HCT116 (cell line): ENCODE data around the gene PAK1. TPM values are rescaled to one million over a fixed set of nuclear protein-coding genes. Genes with fewer than 3 reads are reported as not detected.

Source experiments
- ATAC-seq: fragments of 200-7000 bp; cut with Tn5 transposase; 2 replicates; pipeline ENCODE4 v1.9.1; 2020; ENCODE audit warnings: mild to moderate bottlenecking, moderate library complexity
- BruUV-seq: library from RNA; stranded (reverse); fragments of 400-500 nt; replicated peaks from 2 replicates; lab custom pipeline; 2021; lab: Mats Ljungman, UMichigan
- CTCF ChIA-PET: fragments of 300-600 bp; sonication (Branson Sonifier 250); formaldehyde crosslinking; loops from one replicate; lab custom pipeline; 2021; ENCODE audit warnings: antibody characterized with exemption; lab: Charles Lee
- POLR2A ChIA-PET: fragments of 300-600, 350-600 bp; sonication (Branson Sonifier 250); formaldehyde crosslinking; loops from one replicate; lab custom pipeline; 2021; ENCODE audit warnings: antibody characterized with exemption; lab: Charles Lee
- RAD21 ChIA-PET, 2 experiments: fragments of 300-600 bp; sonication (Branson Sonifier 250); formaldehyde crosslinking; loops; one replicate each; lab custom pipeline; 2023; ENCODE audit warnings: low total read pairs in 2 of 2; ENCODE audit not compliant: uncharacterized antibody in 2 of 2, unreplicated experiment in 2 of 2, low non-redundant PET in 1 of 2; lab: Charles Lee
- DNase-seq: peaks from one replicate; pipeline ENCODE4 v3.0.0-alpha.2; 2010; ENCODE audit warnings: low read depth, low spot score
- H2AFZ ChIP-seq: fragments of 200-600 bp; shearing (Covaris generic), sonication (generic); 2 replicates; pipeline ENCODE4 v1.6.1; 2017; ENCODE audit warnings: low read depth, mixed run types, mixed read lengths, antibody characterized with exemption, low read length; ENCODE audit not compliant: poor library complexity, severe bottlenecking
- H3K27ac ChIP-seq: 2 replicates; pipeline ENCODE4 v1.5.1; 2012; ENCODE audit warnings: low read depth, low read length
- H3K27me3 ChIP-seq: fragments of 200-600 bp; sonication (generic); 2 replicates; pipeline ENCODE4 v1.6.1; 2016; ENCODE audit warnings: mixed run types, low read length, mixed read lengths; ENCODE audit not compliant: insufficient read depth
- H3K36me3 ChIP-seq, 2 experiments: fragments of 200-500 bp in 1 of 2; fragments of 200-600 bp in 1 of 2; sonication (Bioruptor generic) in 1 of 2; sonication (generic) in 1 of 2; 2 replicates each; pipeline versions ENCODE4 v1.5.1 to v1.6.1; 2014 to 2016; ENCODE audit warnings: low read length in 2 of 2, inconsistent platforms in 1 of 2, mixed read lengths in 1 of 2, mixed run types in 1 of 2; ENCODE audit not compliant: insufficient read depth in 2 of 2, control insufficient read depth in 1 of 2
- H3K4me1 ChIP-seq, 2 experiments: fragments of 200-600 bp in 1 of 2; sonication (generic) in 1 of 2; 2 replicates each; pipeline versions ENCODE4 v1.5.1 to v1.6.1; 2012 to 2017; ENCODE audit warnings: low read length in 2 of 2, inconsistent platforms in 1 of 2, mild to moderate bottlenecking in 1 of 2, mixed read lengths in 1 of 2, mixed run types in 1 of 2, moderate library complexity in 1 of 2; ENCODE audit not compliant: insufficient read depth in 2 of 2, control insufficient read depth in 1 of 2
- H3K4me2 ChIP-seq: fragments of 200-600 bp; sonication (generic); 2 replicates; pipeline ENCODE4 v1.6.1; 2017; ENCODE audit warnings: mixed run types, low read length, mixed read lengths
- H3K4me3 ChIP-seq, 2 experiments: fragments of 200-600 bp in 1 of 2; sonication (generic) in 1 of 2; replicated peaks in 1 of 2; 2 replicates each; pipeline ENCODE4 v1.5.1; 2011 to 2016; ENCODE audit warnings: low read length in 2 of 2, control low read depth in 1 of 2, low read depth in 1 of 2, mild to moderate bottlenecking in 1 of 2, mixed read lengths in 1 of 2, mixed run types in 1 of 2
- H3K79me2 ChIP-seq: fragments of 200-600 bp; sonication (generic); 2 replicates; pipeline ENCODE4 v1.6.1; 2017; ENCODE audit warnings: mild to moderate bottlenecking, mixed run types, low read length, moderate library complexity, mixed read lengths; ENCODE audit not compliant: insufficient read depth
- H3K9ac ChIP-seq: fragments of 200-600 bp; sonication (generic); 2 replicates; pipeline ENCODE4 v1.6.1; 2016; ENCODE audit warnings: low read length, mixed read lengths
- H3K9me2 ChIP-seq: fragments of 200-600 bp; sonication (generic), shearing (Covaris generic); 2 replicates; pipeline ENCODE4 v1.6.1; 2017; ENCODE audit warnings: mixed run types, mild to moderate bottlenecking, moderate library complexity; ENCODE audit not compliant: insufficient read depth
- H3K9me3 ChIP-seq, 2 experiments: fragments of 200-500 bp in 1 of 2; fragments of 200-600 bp in 1 of 2; sonication (Bioruptor generic) in 1 of 2; sonication (generic) in 1 of 2; 2 replicates each; pipeline ENCODE4 v1.6.1; 2014 to 2017; ENCODE audit warnings: low read length in 2 of 2, mixed read lengths in 2 of 2, inconsistent platforms in 1 of 2, low read depth in 1 of 2, mild to moderate bottlenecking in 1 of 2, mixed run types in 1 of 2, moderate library complexity in 1 of 2; ENCODE audit not compliant: control insufficient read depth in 1 of 2, insufficient read depth in 1 of 2
- H4K20me1 ChIP-seq: fragments of 200-600 bp; sonication (generic), shearing (Covaris generic); 2 replicates; pipeline ENCODE4 v1.6.1; 2017; ENCODE audit warnings: mixed run types, mild to moderate bottlenecking, moderate library complexity; ENCODE audit not compliant: insufficient read depth
- CTCF ChIP-seq, 3 experiments: fragments of 200-600 bp in 1 of 3; sonication (generic) in 1 of 3; IDR thresholded peaks in 2 of 3; conservative IDR thresholded peaks in 1 of 3; 2 replicates each; pipeline ENCODE4 v1.5.1; 2012 to 2017; ENCODE audit warnings: low read depth in 2 of 3, low read length in 2 of 3, antibody characterized with exemption in 1 of 3, borderline replicate concordance in 1 of 3, control low read depth in 1 of 3, mild to moderate bottlenecking in 1 of 3, mixed read lengths in 1 of 3, mixed run types in 1 of 3, moderate library complexity in 1 of 3; ENCODE audit not compliant: insufficient read depth in 1 of 3
- EZH2phosphoT487 ChIP-seq: fragments of 200-600 bp; IDR thresholded peaks from 2 replicates; pipeline ENCODE4 v1.6.1; 2018; ENCODE audit warnings: antibody characterized with exemption, borderline replicate concordance
- MAX ChIP-seq: IDR thresholded peaks from 2 replicates; pipeline ENCODE4 v1.6.1; 2012
- POLR2AphosphoS5 ChIP-seq: IDR thresholded peaks from 2 replicates; pipeline ENCODE4 v1.6.1; 2011; ENCODE audit warnings: mild to moderate bottlenecking, low read depth, low read length, moderate library complexity
- SP1 ChIP-seq: IDR thresholded peaks from 2 replicates; pipeline ENCODE4 v1.6.1; 2012; ENCODE audit warnings: low read depth
- YY1 ChIP-seq: IDR thresholded peaks from 2 replicates; pipeline ENCODE4 v1.6.1; 2011; ENCODE audit warnings: low read length, low read depth, moderate library complexity, mild to moderate bottlenecking; ENCODE audit not compliant: insufficient replicate concordance; ENCODE audit errors: extremely low read depth
- ZFX ChIP-seq: fragments of 450-650 bp; IDR thresholded peaks from 2 replicates; pipeline ENCODE4 v1.6.1; 2017
- ZNF274 ChIP-seq: fragments of 200-500 bp; sonication (Bioruptor generic); IDR thresholded peaks from 2 replicates; pipeline ENCODE4 v1.6.1; 2014; ENCODE audit warnings: mild to moderate bottlenecking, low read depth, low read length, inconsistent platforms
- intact Hi-C: fragments of 100-400 bp; cut with micrococcal nuclease; formaldehyde crosslinking; loops from 2 replicates; pipeline ENCODE4 v1.10.0; 2022
- total RNA-seq: library from RNA; stranded (reverse); gene quantifications from one replicate; pipeline ENCODE4 v1.2.1, GENCODE V29; 2021; ENCODE audit not compliant: unreplicated experiment

PAK1 gene
- total RNA-seq, 1 experiment from 2014 or later: 56.1 TPM

- TF ChIP-seq POLR2AphosphoS5 (no peak), YY1 (no peak)
- TF ChIP-seq, all 23 proteins: peak for 0
- CTCF ChIA-PET: no interaction called here
Measured at GRCh38 chr11:77325159-77325558, 148.7 kb downstream of the PAK1 start.

DNA sequence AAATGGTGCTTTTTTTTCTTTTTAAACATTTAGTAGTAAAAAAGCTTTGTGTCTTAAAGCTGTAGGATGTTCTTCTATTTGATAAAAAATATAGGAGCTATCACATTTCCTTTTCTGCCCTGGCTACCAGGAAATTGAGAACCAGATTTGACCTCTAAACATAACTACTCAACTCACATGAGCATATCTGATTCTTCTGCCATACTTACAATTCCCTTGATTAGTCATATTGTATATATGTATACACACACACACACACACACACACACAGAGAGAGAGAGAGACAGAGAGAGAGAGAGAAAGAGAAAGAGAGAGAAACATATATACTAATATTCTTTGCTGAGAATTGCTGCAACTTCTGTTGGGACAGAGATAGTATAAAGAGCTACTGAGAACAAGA lies 149.4 kb downstream of the PAK1 start:
- no TSS peak for BruUV-seq
- Histone ChIP-seq H2AFZ (no peak overlapping the region), H4K20me1 (no peaks in the 10 kb centered on the region), H3K79me2 (no peaks in the 10 kb centered on the region), H3K9ac (no peak overlapping the region), H3K9me3 (no peaks in the 10 kb centered on the region), H3K27me3 (no peaks in the 10 kb centered on the region), H3K4me3 (no peak overlapping the region), H3K9me2 (no peaks in the 10 kb centered on the region), H3K36me3 (peaks cover 0 to 8% of the 10 kb centered on the region in 2 experiments; a peak in 1 of 4 replicates), H3K27ac (no peak overlapping the region), H3K4me1 (no peaks in the 10 kb centered on the region), H3K4me2 (no peak overlapping the region)
- TF ChIP-seq EZH2phosphoT487 (no peak), ZFX (no peak), CTCF (IDR thresholded peaks at IDR 0.05 in 2 of 3, conservative IDR thresholded peaks at IDR 0.05 in 1 of 3; ENCODE audit: borderline replicate concordance in 1 of 3, insufficient read depth in 1 of 3, low read depth in 2 of 3, low read length in 2 of 3) (no peak), MAX (no peak), POLR2AphosphoS5 (no peak), ZNF274 (no peak), SP1 (no peak), YY1 (no peak)
- CTCF ChIA-PET: no interaction called here
- intact Hi-C loops: no loop called here
- DNase-seq (no peak), ATAC-seq (no peak)
- RAD21 ChIA-PET: no interaction called here
- POLR2A ChIA-PET: no interaction called here

More at GRCh38 chr11:77325159-77325558, 148.7 kb downstream of the PAK1 start:
- Histone ChIP-seq H3K9me3 (no peaks in the 10 kb centered on the region), H3K9ac (no peak overlapping the region), H3K27ac (no peak overlapping the region), H2AFZ (no peak overlapping the region), H3K27me3 (no peaks in the 10 kb centered on the region), H3K9me2 (no peaks in the 10 kb centered on the region), H4K20me1 (no peaks in the 10 kb centered on the region), H3K79me2 (no peaks in the 10 kb centered on the region), H3K4me3 (no peak overlapping the region), H3K4me1 (no peaks in the 10 kb centered on the region), H3K4me2 (no peak overlapping the region), H3K36me3 (peaks cover 0 to 8% of the 10 kb centered on the region in 2 experiments; a peak in 1 of 4 replicates)
- RAD21 ChIA-PET: no interaction called here
- ATAC-seq (no peak), DNase-seq (no peak)
- POLR2A ChIA-PET: no interaction called here
- BruUV-seq: no TSS peak
- intact Hi-C loops: no loop called here
